Adipose tissue (tissue), 3 donors: ENCODE data around the gene NCEH1. TPM values are rescaled to one million over a fixed set of nuclear protein-coding genes. Genes with fewer than 3 reads are reported as not detected.
"Not testable (repeated sequence)": the region's sequence is repeated elsewhere in the genome, so short reads cannot be mapped to it uniquely, and the experiment has no call there.

Experiments used
- H3K27ac ChIP-seq: one replicate; pipeline ENCODE4 v1.5.1; 2013; ENCODE audit warnings: low read depth, low read length
- WGBS, 3 donors: extraction: QIAGEN DNeasy Blood & Tissue Kit; methylation state at CpG; one replicate each; pipeline ENCODE4 v1.1.7; 2013; 5-methylcytosine and 5-hydroxymethylcytosine counted together
- polyA plus RNA-seq, 3 donors: library from polyadenylated mRNA; stranded (reverse); fragments of 200-250 nt; gene quantifications; one replicate each; pipeline ENCODE4 v1.2.3, GENCODE V29; 2013
- donor health status: healthy with polysubstance abuse.
- donor health status: Bipolar disorder and iron deficiency.
- donor health status: healthy.

The NCEH1 gene
- polyA plus RNA-seq, 3 donors = 2.0 to 3.0 (median 2.2) TPM

GRCh38 chr3:172604895-172605646 lies 105.8 kb downstream of the NCEH1 start:
- 89 to 94% (median 91%) methylated on average over 3 of the region's 3 CpGs for WGBS, 3 donors
- H3K27ac ChIP-seq = no peak overlapping the region

- no peak overlapping the region for H3K27ac ChIP-seq
- WGBS, 3 donors = 38 to 97% (median 89%) methylated on average over 3 of the region's 3 CpGs
These were observed 109.6 kb downstream of the NCEH1 start for GRCh38 chr3:172601066-172601832.

GRCh38 chr3:172600644-172601065 lies 110.2 kb downstream of the NCEH1 start:
- WGBS, 3 donors = 86 to 97% (median 89%) methylated on average over 3 of the region's 3 CpGs
- H3K27ac ChIP-seq = no peak overlapping the region

- 86 to 99% (median 96%) methylated on average over 3 of the region's 3 CpGs for WGBS, 3 donors
- H3K27ac ChIP-seq = no peak overlapping the region
These were observed 112.0 kb downstream of the NCEH1 start for GRCh38 chr3:172598904-172599303.

- no peak overlapping the region for H3K27ac ChIP-seq
- WGBS, 3 donors = 26 to 38% (median 38%) methylated on average over 2 of the region's 2 CpGs
These were observed 114.5 kb downstream of the NCEH1 start for GRCh38 chr3:172596394-172596706.

- 2 to 5% (median 3%) methylated on average over 7 of the region's 7 CpGs for WGBS, 3 donors
- no peak overlapping the region for H3K27ac ChIP-seq
These were observed 115.0 kb downstream of the NCEH1 start for GRCh38 chr3:172595664-172596393.

GRCh38 chr3:172594900-172595663 lies 115.8 kb downstream of the NCEH1 start:
- 36 to 75% (median 74%) methylated on average over 11 of the region's 11 CpGs for WGBS, 3 donors
- H3K27ac ChIP-seq = not testable (repeated sequence)

GRCh38 chr3:172592898-172593669 lies 117.8 kb downstream of the NCEH1 start:
- no peak overlapping the region for H3K27ac ChIP-seq
- WGBS, 3 donors = 96% methylated on average over 11 of the region's 11 CpGs

- 56 to 84% (median 71%) methylated on average over 11 of the region's 11 CpGs for WGBS, 3 donors
- no peak overlapping the region for H3K27ac ChIP-seq
These were observed 118.7 kb downstream of the NCEH1 start for GRCh38 chr3:172591876-172592771.

GRCh38 chr3:172591125-172591605 lies 119.7 kb downstream of the NCEH1 start:
- H3K27ac ChIP-seq = no peak overlapping the region
- WGBS, 3 donors = 60 to 88% (median 85%) methylated on average over 4 of the region's 4 CpGs

- no peak overlapping the region for H3K27ac ChIP-seq
These were observed 124.4 kb downstream of the NCEH1 start for GRCh38 chr3:172586436-172586835.

GRCh38 chr3:172585954-172586353 lies 124.9 kb downstream of the NCEH1 start:
- H3K27ac ChIP-seq = no peak overlapping the region
- WGBS, 3 donors = 79 to 90% (median 84%) methylated on average over 4 of the region's 4 CpGs

- no peak overlapping the region for H3K27ac ChIP-seq
- WGBS, 3 donors = 83 to 94% (median 88%) methylated on average over 1 of the region's 1 CpG
These were observed 128.2 kb downstream of the NCEH1 start for GRCh38 chr3:172582712-172583111.

- no peak overlapping the region for H3K27ac ChIP-seq
These were observed 129.1 kb downstream of the NCEH1 start for GRCh38 chr3:172581757-172582166.

GRCh38 chr3:172580680-172581401 lies 130.0 kb downstream of the NCEH1 start:
- WGBS, 3 donors = 68 to 78% (median 74%) methylated on average over 3 of the region's 3 CpGs
- H3K27ac ChIP-seq = no peak overlapping the region
